NCI-H187 (cell line): ENCODE results near the gene COPRS.
"Not testable (repeated sequence)": the region's sequence is repeated elsewhere in the genome, so short reads cannot be mapped to it uniquely, and the experiment has no call there.

Source experiments
- DNase-seq, 2 experiments: peaks; one replicate each; lab custom pipeline; 2025; lab: John Stamatoyannopoulos, UW

COPRS gene

GRCh38 chr17:31843070-31843745 is 15.8 kb downstream of the COPRS start:
- no peak for DNase-seq

- peak; percentile 14 to 27 for DNase-seq
Measured at GRCh38 chr17:31842195-31843069, 16.6 kb downstream of the COPRS start.

- no peak for DNase-seq
Measured at GRCh38 chr17:31841850-31842194, 17.2 kb downstream of the COPRS start.

- peak; percentile 7 to 41 for DNase-seq
Measured at GRCh38 chr17:31838636-31839225, 20.3 kb downstream of the COPRS start.

- DNase-seq: no peak
Measured at GRCh38 chr17:31835984-31836383, 23.1 kb downstream of the COPRS start.

- DNase-seq: no peak
Measured at GRCh38 chr17:31834448-31834847, 24.6 kb downstream of the COPRS start.

GRCh38 chr17:31832746-31833145 is 26.3 kb downstream of the COPRS start:
- no peak for DNase-seq

- no peak for DNase-seq
Measured at GRCh38 chr17:31830971-31831858, 27.8 kb downstream of the COPRS start.

- no peak for DNase-seq
Measured at GRCh38 chr17:31829649-31830048, 29.4 kb downstream of the COPRS start.

- DNase-seq: not testable (repeated sequence)
Measured at GRCh38 chr17:31828955-31829354, 30.1 kb downstream of the COPRS start.

GRCh38 chr17:31825961-31826691 is 32.9 kb downstream of the COPRS start:
- no peak for DNase-seq

- no peak for DNase-seq
Measured at GRCh38 chr17:31824766-31825360, 34.2 kb downstream of the COPRS start.

- DNase-seq: no peak
Measured at GRCh38 chr17:31823014-31823413, 36.0 kb downstream of the COPRS start.

- DNase-seq: no peak
Measured at GRCh38 chr17:31820691-31821435, 38.2 kb downstream of the COPRS start.

- DNase-seq: no peak
Measured at GRCh38 chr17:31819578-31819977, 39.5 kb downstream of the COPRS start.

- not testable (repeated sequence) for DNase-seq
Measured at GRCh38 chr17:31818863-31819262, 40.2 kb downstream of the COPRS start.

- no peak for DNase-seq
Measured at GRCh38 chr17:31815212-31815730, 43.8 kb downstream of the COPRS start.

- no peak for DNase-seq
Measured at GRCh38 chr17:31811101-31811500, 47.9 kb downstream of the COPRS start.

- DNase-seq: not testable (repeated sequence)
Measured at GRCh38 chr17:31809876-31810275, 49.2 kb downstream of the COPRS start.

- DNase-seq: no peak
Measured at GRCh38 chr17:31808521-31809050, 50.5 kb downstream of the COPRS start.
